Measurements from ENCODE around the gene NPFF.

NPFF gene

DNA sequence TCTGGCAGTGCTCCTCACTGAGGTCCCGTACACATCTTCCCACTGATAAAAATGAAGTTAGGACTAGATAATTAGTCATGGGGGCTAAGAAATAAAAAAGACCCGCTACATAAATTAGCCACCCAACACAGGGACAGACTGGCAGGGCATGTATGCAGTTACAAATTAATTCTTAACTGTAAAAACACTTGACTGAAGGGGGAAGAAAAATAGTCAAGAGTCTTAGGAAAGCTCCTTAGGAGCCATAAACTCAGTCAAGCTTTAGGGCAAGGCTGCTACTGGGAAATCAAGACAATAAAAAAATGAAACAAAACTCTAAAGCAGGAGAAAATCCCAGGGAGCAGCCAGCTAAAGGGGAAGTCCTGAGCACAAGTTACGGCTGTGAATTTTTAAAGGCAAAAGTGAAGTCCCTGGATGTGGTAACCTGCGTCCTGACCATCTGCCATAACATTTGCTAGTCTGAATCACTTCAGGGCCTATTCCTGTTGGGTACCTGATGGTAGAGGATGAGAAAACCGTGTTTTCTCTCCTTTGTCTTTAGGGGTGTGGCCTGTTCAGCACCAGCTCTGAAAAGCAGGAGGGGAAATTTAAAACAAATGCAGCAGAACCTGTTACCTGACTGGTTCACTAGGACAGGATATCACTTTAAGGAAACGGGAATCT lies 7.5 kb upstream of the NPFF start:
- DNase-seq (ENCODE audit: low read depth in 2 of 2): no peak

DNA sequence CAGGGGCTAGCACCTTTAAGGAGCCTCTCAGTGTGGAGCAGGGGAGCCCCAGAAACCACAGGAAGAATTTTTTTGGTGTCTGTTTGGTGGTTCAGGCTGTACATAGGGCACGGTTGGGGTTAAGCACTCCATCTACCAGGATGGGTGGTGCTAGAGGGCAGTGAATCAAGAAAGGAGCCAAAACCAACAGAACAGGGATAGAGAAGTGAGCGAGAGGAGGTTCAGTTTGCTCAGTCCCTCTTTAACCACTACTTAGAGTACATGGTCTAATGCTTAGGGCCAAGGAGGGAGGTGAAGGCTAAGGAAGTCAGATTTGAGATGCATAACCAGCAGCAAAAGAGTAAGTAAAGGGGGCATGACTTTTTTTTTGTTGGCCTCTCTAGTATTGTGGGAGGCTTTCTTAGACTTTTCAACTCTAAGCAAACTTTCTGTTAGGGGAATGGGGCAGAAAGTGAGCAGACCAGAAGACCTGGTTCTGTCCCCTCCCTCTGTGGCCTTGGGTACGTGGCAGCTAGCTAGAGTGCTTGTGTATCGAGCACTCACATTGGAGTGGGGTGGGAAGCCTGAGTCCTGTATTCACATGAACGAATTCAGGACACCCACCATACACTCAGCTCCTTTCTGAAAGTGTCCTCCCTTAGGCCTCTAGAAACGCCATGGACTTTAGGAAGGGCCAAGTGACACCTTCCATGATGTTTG lies 6.6 kb upstream of the NPFF start:
- no peak for DNase-seq (ENCODE audit: low read depth in 2 of 2)

DNA sequence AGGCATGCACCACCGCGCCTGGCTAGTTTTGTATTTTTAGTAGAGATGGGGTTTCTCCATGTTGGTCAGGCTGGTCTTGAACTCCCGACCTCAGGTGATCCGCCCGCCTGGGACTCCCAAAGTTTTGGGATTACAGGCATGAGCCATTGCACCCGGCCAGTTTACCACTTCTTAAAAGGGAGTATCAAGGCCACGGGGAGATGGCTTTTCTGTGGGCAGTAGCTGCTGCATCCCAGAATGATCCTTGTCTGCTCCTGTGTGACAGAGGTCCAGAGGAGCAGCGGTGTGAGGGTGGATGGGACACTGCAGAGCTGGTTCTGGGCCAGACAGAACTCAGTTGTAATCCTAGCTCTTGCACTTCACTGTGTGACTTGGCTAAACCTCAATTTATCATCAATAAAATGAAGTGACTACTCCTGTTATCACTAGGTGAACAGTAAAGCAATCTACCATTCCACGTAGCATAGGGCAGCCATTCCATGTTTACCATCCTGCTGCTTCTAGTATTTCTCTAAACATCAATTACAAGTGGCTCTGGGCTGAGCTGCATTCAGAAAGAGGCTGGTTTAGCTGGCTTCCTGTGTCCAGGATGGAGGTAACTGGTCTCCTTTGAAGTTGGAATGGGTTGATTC lies 3.0 kb upstream of the NPFF start:
- DNase-seq (ENCODE audit: low read depth in 2 of 2): no peak

DNA sequence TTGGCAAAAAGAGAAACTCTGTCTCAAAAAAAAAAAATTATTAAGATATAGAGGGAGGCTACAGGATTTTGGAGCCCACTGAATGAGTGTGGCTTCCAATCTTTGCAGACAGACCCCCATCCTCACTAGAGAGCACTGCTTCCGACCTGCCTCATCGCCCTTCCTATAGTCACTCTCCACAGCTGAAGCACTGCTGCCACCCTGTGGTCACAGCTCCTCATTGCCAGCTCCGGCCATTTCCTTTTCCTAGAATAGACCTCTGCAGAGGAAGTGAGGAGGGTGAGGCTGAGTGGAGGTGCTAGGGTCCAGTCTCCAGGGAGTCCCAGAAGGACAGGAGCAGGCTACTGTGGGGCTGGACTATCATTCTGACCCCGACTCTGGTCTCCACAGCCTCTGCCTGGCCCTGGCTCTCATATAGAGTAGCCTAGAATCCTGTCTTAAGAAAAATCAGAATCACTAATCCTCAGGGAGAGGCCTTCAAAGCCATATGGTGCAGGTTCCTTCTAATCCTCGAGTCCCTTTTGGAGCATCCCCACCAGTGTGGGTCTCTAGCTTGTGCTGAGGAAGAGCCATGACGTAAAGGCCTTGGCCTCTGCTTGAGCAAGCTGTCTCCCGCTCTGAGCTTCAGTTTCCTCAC lies 1.4 kb upstream of the NPFF start:
- peak; percentile 73 to 83 for DNase-seq (ENCODE audit: low read depth in 2 of 2)

- DNase-seq (ENCODE audit: low read depth in 2 of 2): no peak
These were observed 260 bp upstream of the NPFF start for GRCh38 chr12:53507603-53507885.

DNA sequence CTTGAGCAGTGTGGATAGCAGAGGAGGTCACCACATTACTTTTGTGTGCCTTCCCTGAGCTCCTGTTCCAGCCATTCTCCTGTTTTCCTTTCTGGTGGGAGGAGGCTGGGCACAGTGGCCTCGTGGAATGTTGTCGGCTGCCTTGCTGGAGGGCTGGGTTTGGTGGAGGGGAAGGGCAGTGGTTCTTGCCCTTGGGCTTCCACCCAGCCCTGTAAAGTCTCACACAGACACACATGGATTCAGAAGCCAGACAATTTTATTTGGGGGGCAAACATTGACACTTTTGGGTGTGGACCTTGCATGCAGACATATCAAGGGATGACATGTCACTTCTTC lies 866 bp downstream of the NPFF start:
- DNase-seq (ENCODE audit: low read depth in 2 of 2): no peak

GRCh38 chr12:53505555-53506449 lies 1.5 kb downstream of the NPFF start:
- DNase-seq (ENCODE audit: low read depth in 2 of 2): no peak

DNA sequence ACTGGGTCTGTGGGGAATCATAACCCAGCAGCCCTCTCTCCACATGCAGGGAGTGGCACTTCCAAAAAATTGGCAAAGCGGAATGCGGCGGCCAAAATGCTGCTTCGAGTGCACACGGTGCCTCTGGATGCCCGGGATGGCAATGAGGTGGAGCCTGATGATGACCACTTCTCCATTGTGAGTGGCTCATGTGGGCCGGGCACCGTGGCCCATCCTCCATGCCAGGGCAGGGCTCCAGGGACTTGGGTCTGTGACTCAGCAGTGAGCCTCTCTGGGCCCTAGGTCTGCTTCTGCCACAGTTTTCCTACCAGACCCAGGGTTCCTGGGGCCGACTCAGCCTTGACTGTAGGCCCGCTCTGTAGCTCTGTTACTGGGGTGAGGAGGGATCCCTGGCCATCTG lies 2.2 kb downstream of the NPFF start:
- no peak for DNase-seq (ENCODE audit: low read depth in 2 of 2)

DNA sequence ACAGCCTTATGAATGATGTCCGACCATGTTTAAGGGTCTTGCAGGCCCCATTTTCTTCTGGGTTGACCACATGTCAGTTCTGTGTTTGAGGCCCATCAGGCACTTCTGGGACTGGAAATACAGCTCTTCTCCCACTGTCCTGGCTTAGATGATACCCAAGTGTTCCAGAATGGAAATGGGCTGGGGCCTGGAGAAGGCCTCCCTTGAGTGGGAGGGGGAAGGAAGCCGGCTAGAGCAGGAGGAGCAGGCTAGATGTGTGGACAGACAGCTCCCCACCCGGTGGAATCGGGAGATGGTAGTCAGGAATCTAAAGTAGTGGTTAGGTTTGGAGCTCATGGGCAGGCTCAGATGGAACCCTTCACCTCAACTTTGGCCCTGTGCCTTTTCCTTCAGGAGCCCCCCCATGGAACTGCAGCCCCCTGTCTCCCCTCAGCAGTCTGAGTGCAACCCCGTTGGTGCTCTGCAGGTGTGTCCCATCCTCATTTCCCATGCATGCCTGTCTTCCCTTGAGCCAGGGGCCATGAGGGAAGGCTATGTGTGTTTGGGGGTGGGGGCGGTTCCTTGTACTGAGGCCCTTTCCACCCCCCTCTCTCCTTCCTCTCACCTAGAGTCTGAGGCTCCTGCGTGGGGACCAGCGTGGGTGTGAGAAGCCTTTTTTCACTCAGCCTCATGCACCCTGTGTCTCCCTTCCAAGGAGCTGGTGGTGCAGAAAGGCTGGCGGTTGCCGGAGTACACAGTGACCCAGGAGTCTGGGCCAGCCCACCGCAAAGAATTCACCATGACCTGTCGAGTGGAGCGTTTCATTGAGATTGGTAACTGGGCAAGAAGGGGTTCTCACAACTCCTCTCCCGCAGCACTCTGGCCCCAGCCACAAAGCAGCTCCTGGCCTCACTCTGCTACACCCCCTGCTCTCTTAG lies 3.0 kb downstream of the NPFF start:
- DNase-seq (ENCODE audit: low read depth in 2 of 2): no peak

DNA sequence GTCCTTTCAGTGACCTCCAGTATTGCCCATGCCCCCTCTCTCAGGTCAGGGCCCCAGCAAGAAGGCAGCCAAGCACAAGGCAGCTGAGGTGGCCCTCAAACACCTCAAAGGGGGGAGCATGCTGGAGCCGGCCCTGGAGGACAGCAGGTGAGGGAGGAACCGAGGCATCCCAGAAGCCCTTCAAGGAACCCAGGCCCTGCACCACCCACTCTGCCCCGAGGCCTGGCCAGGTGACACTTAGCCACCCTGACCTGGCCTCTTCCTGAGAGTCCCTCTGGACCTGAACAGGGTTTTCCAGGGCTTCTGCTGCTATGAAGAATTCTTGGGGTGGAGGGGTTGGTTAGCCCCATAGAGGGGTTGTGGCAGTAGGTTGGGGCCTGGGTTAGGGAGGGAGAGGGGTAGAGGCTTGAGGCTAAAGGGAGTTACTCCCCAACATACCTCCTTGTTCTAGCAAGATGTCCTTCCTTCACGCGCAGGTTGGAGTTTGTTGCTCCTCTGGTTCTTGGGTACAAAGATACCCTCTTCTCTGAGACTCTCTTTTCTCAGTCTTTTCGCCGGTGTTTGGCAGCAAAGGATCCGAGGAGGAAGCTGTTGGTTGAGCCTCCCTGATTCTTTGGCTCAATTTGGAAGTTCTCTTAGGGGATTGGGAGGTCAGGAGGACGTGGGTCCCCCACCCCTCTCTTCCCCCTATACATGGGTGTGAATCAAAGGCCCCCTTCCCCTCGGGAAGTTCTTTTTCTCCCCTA lies 4.1 kb downstream of the NPFF start:
- no peak for DNase-seq (ENCODE audit: low read depth in 2 of 2)

DNA sequence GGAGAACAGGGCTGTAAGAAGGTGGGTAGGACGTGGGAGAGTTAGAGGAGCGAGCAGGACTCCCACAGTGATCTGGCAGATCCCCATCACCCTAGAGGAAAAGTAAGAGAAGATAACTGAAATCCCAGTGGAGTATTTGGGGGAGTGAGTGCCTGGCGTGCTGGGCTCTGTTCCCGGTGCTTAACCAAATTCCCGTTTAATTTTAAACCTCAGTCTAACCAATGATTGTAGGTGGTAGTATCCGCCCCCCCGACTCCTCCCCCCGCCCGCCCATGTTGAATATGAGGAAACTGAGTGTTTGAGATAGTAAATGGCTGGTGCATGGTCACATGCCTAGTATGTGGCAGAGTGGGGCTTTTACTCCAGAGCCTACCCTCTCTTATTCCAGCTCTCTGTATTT lies 5.0 kb downstream of the NPFF start:
- DNase-seq (ENCODE audit: low read depth in 2 of 2): no peak

DNA sequence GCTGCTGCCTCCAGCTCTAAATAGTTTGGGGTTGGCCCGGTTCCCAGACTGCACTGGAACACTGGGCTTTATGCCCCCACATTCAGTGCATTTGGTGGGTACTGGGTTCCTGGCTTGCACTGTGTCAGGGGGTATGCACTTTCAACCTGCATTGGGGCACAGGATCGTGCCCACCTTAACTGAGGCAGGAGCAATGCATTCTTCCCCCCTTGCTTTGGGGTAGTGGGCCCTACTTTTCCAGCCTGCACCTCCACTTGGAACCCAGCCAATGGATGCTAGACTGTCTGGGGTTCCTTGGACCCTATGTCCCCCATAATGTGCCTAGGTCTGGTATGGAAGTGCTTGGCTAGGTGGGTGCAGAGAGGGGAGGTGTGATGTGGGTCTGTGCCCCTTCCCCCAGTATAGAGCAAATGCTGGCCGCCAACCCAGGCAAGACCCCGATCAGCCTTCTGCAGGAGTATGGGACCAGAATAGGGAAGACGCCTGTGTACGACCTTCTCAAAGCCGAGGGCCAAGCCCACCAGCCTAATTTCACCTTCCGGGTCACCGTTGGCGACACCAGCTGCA lies 5.6 kb downstream of the NPFF start:
- no peak for DNase-seq (ENCODE audit: low read depth in 2 of 2)

DNA sequence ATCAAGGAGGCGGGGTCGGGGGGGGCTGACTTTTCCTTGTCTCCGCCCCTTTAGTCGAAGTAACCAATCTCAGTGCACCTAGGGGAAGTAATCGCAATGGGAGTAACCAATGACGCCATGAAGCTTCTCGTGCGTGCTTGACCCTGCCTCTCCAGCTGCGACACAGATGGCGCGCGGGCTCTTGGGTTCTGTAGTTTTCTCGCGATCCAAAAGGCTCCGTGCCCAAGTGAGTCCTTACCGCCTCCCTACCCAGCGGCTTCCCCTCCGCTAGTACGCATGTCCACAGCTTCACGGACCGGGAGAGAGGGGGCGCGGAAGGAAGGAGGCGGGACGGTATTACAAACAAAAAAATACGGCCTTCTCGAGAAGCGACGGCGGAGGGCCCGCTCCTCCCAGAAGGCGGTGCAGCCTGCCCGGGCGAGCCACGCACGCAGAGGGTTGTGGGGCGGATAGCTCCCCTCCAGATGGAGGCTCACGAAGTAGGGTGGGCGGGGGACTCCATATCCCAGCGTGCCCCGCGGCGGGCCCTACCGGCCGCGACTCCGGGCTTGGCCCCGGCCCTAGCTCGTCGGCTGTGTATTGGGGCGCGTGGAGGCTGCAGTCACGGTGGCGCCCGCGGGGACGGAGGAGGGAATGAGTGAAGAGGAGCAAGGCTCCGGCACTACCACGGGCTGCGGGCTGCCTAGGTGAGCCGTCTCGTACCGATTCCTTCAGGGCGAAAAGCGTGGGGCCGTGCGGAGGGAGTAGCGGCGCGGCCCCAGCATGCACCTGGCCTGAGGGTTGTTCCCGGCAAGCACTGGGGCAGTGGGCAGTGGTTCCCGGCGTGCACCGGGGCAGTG lies 6.3 kb downstream of the NPFF start, which contains the start of gene TARBP2:
Gene TARBP2, plus strand, starts transcription at position 508 of the 839 bp plus-strand sequence. Its CDS starts 126 bp downstream, at position 634.
- DNase-seq (ENCODE audit: low read depth in 2 of 2): peak; percentile 96 to 98

GRCh38 chr12:53500142-53500775 lies 7.0 kb downstream of the NPFF start:
- no peak for DNase-seq (ENCODE audit: low read depth in 2 of 2)

DNA sequence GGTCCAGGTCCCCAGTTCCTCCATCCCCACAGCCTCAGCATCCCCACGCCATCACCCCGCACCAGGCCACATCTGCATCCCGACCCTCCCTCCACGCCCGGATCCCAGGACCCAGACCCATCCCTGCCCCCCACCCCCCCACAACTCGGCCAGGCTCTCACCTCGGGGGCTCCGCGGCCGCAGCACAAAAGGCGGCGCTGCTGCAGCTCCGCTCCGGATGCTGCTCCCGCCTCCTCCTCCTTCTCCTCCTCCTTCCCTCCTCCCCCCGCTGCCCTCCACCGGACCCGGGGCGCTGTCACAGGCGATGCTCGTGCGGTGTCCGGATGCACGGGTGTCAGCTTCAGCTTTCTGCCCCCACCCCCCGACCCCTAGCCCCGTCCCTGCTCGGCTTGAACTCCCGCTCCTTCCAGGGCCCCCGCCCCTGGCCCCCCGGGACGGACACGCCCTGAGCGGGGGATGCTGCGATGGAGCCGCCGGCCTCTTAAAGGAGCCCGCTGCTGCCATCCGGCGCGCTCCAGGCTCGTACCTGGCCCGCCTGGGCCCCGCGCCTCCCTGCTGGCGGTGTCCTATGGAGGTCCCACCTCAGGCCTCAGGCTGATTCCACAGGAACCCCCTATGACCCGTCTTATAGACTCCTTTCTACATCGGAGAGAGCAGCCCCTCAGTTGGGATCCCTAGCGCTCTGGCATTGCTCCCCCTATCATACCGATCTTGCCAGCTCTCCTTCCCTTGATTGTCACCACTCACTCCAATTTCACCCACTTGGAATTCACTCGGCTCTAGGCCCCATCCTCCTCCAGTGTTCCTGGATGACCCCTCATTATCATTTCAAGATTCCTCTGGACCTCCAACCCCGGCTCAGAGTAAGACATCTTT lies 7.8 kb downstream of the NPFF start, which contains the start of gene MAP3K12:
Gene MAP3K12, minus strand, starts transcription at position 193 of the 876 bp plus-strand sequence. CDS start 12,067 bp downstream, outside the sequence.
- peak; percentile 44 to 56 for DNase-seq (ENCODE audit: low read depth in 2 of 2)

DNA sequence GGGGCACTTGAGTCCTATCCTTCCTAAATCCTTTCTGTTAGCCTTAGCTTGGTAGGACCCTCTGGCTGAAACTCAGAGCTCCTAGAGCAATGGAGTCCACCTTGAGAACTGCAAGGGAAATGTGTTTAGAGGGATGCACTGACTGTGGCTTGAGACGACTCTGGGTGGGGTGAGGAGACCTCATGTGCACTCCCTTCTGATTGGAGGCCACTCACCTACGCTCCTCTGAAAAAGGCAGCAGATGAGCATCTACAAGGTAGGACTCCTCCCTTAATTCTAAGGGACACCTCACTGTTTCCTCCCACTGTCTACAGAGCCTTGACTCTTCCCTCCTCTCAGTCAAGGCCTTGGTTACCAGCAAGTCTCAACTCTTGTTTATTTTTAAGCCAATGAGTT lies 9.1 kb downstream of the NPFF start:
- DNase-seq (ENCODE audit: low read depth in 2 of 2): no peak

- no peak for DNase-seq (ENCODE audit: low read depth in 2 of 2)
These were observed 9.8 kb downstream of the NPFF start for GRCh38 chr12:53497461-53497860.
